Measurements from ENCODE around the gene PDE1A. TPM values are rescaled to one million over a fixed set of nuclear protein-coding genes. Genes with fewer than 3 reads are reported as not detected.
"Not testable (repeated sequence)": the region's sequence is repeated elsewhere in the genome, so short reads cannot be mapped to it uniquely, and the experiment has no call there.

The PDE1A gene
- total RNA-seq, 1 experiment from 2014 or later = not detected

DNA sequence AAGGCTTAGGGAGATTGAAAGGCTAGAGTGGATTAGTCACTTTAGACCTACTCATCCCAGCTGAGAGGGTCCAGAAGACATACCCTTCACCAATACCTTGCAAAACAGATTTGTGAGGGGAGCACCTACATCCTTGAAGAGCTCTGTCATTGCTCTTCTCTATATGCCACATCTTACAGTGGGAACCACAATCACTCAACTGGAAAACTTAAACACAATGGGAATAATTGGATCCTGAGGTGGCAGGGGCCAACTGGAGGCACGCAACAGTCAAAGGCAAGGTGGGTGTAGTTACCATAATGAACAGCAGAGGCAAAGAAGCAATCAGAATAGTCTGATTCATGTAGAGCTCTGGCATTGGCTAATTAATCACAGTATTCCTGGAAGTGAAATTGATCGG, 35.4 kb downstream of the PDE1A start:
- Histone ChIP-seq H3K27me3 (ENCODE audit: low read length) (no peaks in the 10 kb centered on the region), H3K9ac (ENCODE audit: low read length) (no peak overlapping the region), H4K20me1 (ENCODE audit: low read length) (no peaks in the 10 kb centered on the region), H3K9me3 (ENCODE audit: low read length) (no peaks in the 10 kb centered on the region), H3K4me3 (ENCODE audit: low read length) (no peak overlapping the region), H3K79me2 (ENCODE audit: low read length) (no peaks in the 10 kb centered on the region), H3K9me2 (replicated peaks; ENCODE audit: low read length) (no peaks in the 10 kb centered on the region), H3K4me1 (ENCODE audit: insufficient read depth, low read length) (no peaks in the 10 kb centered on the region), H2AFZ (ENCODE audit: low read length) (no peak overlapping the region), H3K36me3 (ENCODE audit: low read depth, low read length) (no peaks in the 10 kb centered on the region), H3K4me2 (ENCODE audit: low read length) (no peak overlapping the region), H3K27ac (ENCODE audit: low read length) (no peak overlapping the region), H3F3A (ENCODE audit: low read length, unreplicated experiment) (no peaks in the 10 kb centered on the region)
- POLR2A ChIA-PET (ENCODE audit: unreplicated experiment) = no interaction called here
- intact Hi-C loops (cut with micrococcal nuclease) = no loop called here
- CTCF ChIA-PET = no interaction called here
- no peak for TF ChIP-seq EZH2 (IDR thresholded peaks at IDR 0.05; ENCODE audit: low read length, unreplicated experiment)
- no peak for TF ChIP-seq EZH2phosphoT487 (IDR thresholded peaks at IDR 0.05; ENCODE audit: borderline replicate concordance, low read length)
- TF ChIP-seq, protein P1, sequence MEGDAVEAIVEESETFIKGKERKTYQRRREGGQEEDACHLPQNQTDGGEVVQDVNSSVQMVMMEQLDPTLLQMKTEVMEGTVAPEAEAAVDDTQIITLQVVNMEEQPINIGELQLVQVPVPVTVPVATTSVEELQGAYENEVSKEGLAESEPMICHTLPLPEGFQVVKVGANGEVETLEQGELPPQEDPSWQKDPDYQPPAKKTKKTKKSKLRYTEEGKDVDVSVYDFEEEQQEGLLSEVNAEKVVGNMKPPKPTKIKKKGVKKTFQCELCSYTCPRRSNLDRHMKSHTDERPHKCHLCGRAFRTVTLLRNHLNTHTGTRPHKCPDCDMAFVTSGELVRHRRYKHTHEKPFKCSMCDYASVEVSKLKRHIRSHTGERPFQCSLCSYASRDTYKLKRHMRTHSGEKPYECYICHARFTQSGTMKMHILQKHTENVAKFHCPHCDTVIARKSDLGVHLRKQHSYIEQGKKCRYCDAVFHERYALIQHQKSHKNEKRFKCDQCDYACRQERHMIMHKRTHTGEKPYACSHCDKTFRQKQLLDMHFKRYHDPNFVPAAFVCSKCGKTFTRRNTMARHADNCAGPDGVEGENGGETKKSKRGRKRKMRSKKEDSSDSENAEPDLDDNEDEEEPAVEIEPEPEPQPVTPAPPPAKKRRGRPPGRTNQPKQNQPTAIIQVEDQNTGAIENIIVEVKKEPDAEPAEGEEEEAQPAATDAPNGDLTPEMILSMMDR (conservative IDR thresholded peaks at IDR 0.05; ENCODE audit: low read depth, low read length) = no peak
- BruUV-seq (replicated peaks) = no TSS peak
- DNase-seq (no peak), ATAC-seq (no peak)

DNA sequence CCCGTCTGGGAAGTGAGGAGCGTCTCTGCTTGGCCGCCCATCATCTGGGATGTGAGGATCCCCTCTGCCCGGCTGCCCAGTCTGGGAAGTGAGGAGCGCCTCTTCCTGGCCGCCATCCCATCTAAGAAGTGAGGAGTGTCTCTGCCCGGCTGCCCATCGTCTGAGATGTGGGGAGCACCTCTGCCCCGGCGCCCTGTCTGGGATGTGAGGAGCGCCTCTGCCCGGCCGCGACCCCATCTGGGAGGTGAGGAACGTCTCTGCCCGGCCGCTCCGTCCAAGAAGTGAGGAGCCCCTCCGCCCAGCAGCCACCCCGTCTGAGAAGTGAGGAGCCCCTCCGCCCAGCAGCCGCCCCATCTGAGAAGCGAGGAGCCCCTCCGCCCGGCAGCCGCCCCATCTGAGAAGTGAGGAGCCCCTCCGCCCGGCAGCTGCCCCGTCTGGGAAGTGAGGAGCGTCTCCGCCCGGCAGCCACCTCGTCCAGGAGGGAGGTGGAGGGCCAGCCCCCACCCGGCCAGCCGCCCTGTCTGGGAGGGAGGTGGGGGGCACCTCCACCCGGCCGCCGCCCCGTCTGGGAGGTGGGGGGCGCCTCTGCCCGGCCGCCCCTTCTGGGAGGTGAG, 40.5 kb downstream of the PDE1A start:
- H3F3A ChIP-seq (ENCODE audit: low read length, unreplicated experiment); H3K36me3 ChIP-seq (ENCODE audit: low read depth, low read length); H3K79me2 ChIP-seq (ENCODE audit: low read length); H2AFZ ChIP-seq (ENCODE audit: low read length); H3K4me3 ChIP-seq (ENCODE audit: low read length); CTCF ChIA-PET; BruUV-seq (replicated peaks); H3K4me2 ChIP-seq (ENCODE audit: low read length); H3K9me3 ChIP-seq (ENCODE audit: low read length); DNase-seq; intact Hi-C loops (cut with micrococcal nuclease); H3K27ac ChIP-seq (ENCODE audit: low read length); H3K4me1 ChIP-seq (ENCODE audit: insufficient read depth, low read length); H3K9me2 ChIP-seq (replicated peaks; ENCODE audit: low read length); H3K9ac ChIP-seq (ENCODE audit: low read length); H4K20me1 ChIP-seq (ENCODE audit: low read length); H3K27me3 ChIP-seq (ENCODE audit: low read length); ATAC-seq; POLR2A ChIA-PET (ENCODE audit: unreplicated experiment): not testable (repeated sequence)

DNA sequence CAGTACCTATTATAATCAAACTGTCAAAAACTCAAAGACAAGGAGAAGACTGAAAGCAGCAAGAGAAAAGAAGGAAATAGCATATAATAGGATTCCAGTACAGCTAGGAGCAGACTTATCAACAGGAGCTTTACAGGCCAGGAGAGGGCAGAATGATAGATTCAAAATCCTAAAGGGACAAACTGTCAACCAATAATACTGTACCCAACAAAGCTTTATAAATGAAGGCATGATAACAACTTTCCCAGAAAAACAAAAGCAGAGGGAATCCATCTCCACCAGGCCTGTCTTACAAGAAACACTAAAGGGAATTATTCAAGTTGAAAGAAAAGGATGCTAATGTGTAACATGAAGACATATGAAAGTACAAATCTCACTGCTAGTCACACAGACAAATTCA, 42.0 kb downstream of the PDE1A start:
- ChIA-PET POLR2A (ENCODE audit: unreplicated experiment) (no interaction called here), CTCF (interaction anchor here (0.7 kb wide), 1 partner anchor 268 kb away, joined by 3 read pairs; no protein-coding TSS in a partner anchor)
- Histone ChIP-seq H3K4me3 (ENCODE audit: low read length) (no peak overlapping the region), H3K4me1 (ENCODE audit: insufficient read depth, low read length) (no peaks in the 10 kb centered on the region), H3K9ac (ENCODE audit: low read length) (no peak overlapping the region), H3K36me3 (ENCODE audit: low read depth, low read length) (no peaks in the 10 kb centered on the region), H3K79me2 (ENCODE audit: low read length) (no peaks in the 10 kb centered on the region), H3K9me2 (replicated peaks; ENCODE audit: low read length) (no peaks in the 10 kb centered on the region), H3K27ac (ENCODE audit: low read length) (no peak overlapping the region), H3F3A (ENCODE audit: low read length, unreplicated experiment) (no peaks in the 10 kb centered on the region), H2AFZ (ENCODE audit: low read length) (no peak overlapping the region), H3K27me3 (ENCODE audit: low read length) (no peaks in the 10 kb centered on the region), H3K9me3 (ENCODE audit: low read length) (peaks cover 8% of the 10 kb centered on the region), H3K4me2 (ENCODE audit: low read length) (no peak overlapping the region), H4K20me1 (ENCODE audit: low read length) (no peaks in the 10 kb centered on the region)
- intact Hi-C loops (cut with micrococcal nuclease) = no loop called here
- TF ChIP-seq, protein P1 (conservative IDR thresholded peaks at IDR 0.05; ENCODE audit: low read depth, low read length) = no peak
- no peak for TF ChIP-seq EZH2 (IDR thresholded peaks at IDR 0.05; ENCODE audit: low read length, unreplicated experiment)
- no peak for TF ChIP-seq EZH2phosphoT487 (IDR thresholded peaks at IDR 0.05; ENCODE audit: borderline replicate concordance, low read length)
- DNase-seq = no peak
- BruUV-seq (replicated peaks) = no TSS peak
- ATAC-seq = no peak

All from PC-3 (cell line).